Measurements from ENCODE around the gene CNOT4.
"Not testable (repeated sequence)": the region's sequence is repeated elsewhere in the genome, so short reads cannot be mapped to it uniquely, and the experiment has no call there.

Gene CNOT4

GRCh38 chr7:135514856-135515255 is 5.0 kb upstream of the CNOT4 start:
- DNase-seq (ENCODE audit: low read depth in 2 of 2) = no peak

GRCh38 chr7:135512135-135512887 is 2.4 kb upstream of the CNOT4 start:
- no peak for DNase-seq (ENCODE audit: low read depth in 2 of 2)

GRCh38 chr7:135510592-135511183 is 786 bp upstream of the CNOT4 start:
- no peak for DNase-seq (ENCODE audit: low read depth in 2 of 2)

- no peak for DNase-seq (ENCODE audit: low read depth in 2 of 2)
Measured at GRCh38 chr7:135509589-135509838, 388 bp downstream of the CNOT4 start.

GRCh38 chr7:135508883-135509588 is 866 bp downstream of the CNOT4 start:
- peak in 1 of 2 donors; percentile 8 for DNase-seq (ENCODE audit: low read depth in 2 of 2)

- no peak for DNase-seq (ENCODE audit: low read depth in 2 of 2)
Measured at GRCh38 chr7:135501402-135501801, 8.5 kb downstream of the CNOT4 start.

- no peak for DNase-seq (ENCODE audit: low read depth in 2 of 2)
Measured at GRCh38 chr7:135499818-135500217, 10.1 kb downstream of the CNOT4 start.

GRCh38 chr7:135497161-135497560 is 12.7 kb downstream of the CNOT4 start:
- DNase-seq (ENCODE audit: low read depth in 2 of 2) = not testable (repeated sequence)

GRCh38 chr7:135493362-135493761 is 16.5 kb downstream of the CNOT4 start:
- DNase-seq (ENCODE audit: low read depth in 2 of 2) = no peak

GRCh38 chr7:135492151-135492550 is 17.8 kb downstream of the CNOT4 start:
- no peak for DNase-seq (ENCODE audit: low read depth in 2 of 2)

- no peak for DNase-seq (ENCODE audit: low read depth in 2 of 2)
Measured at GRCh38 chr7:135490783-135491182, 19.1 kb downstream of the CNOT4 start.

- DNase-seq (ENCODE audit: low read depth in 2 of 2) = no peak
Measured at GRCh38 chr7:135489791-135490190, 20.1 kb downstream of the CNOT4 start.

- no peak for DNase-seq (ENCODE audit: low read depth in 2 of 2)
Measured at GRCh38 chr7:135486261-135486920, 23.5 kb downstream of the CNOT4 start.

GRCh38 chr7:135481598-135481979 is 28.3 kb downstream of the CNOT4 start:
- no peak for DNase-seq (ENCODE audit: low read depth in 2 of 2)

- no peak for DNase-seq (ENCODE audit: low read depth in 2 of 2)
Measured at GRCh38 chr7:135480966-135481597, 28.8 kb downstream of the CNOT4 start.

- no peak for DNase-seq (ENCODE audit: low read depth in 2 of 2)
Measured at GRCh38 chr7:135475521-135475920, 34.4 kb downstream of the CNOT4 start.

- DNase-seq (ENCODE audit: low read depth in 2 of 2) = not testable (repeated sequence)
Measured at GRCh38 chr7:135469705-135470104, 40.2 kb downstream of the CNOT4 start.

- no peak for DNase-seq (ENCODE audit: low read depth in 2 of 2)
Measured at GRCh38 chr7:135467207-135467711, 42.6 kb downstream of the CNOT4 start.

GRCh38 chr7:135466442-135467206 is 43.3 kb downstream of the CNOT4 start:
- no peak for DNase-seq (ENCODE audit: low read depth in 2 of 2)

GRCh38 chr7:135463908-135464307 is 46.0 kb downstream of the CNOT4 start:
- no peak for DNase-seq (ENCODE audit: low read depth in 2 of 2)

- no peak for DNase-seq (ENCODE audit: low read depth in 2 of 2)
Measured at GRCh38 chr7:135459951-135460567, 49.8 kb downstream of the CNOT4 start.

Data from stimulated activated CD4-positive, alpha-beta T cell treated with anti-CD3 and anti-CD28 coated beads, Interleukin-4, amount 100 ng/mL, for 48 hours (primary cell).